Peyer's patch (tissue), 4 donors: ENCODE data around the gene EHBP1.

ENCODE experiments used
- CTCF ChIP-seq, 6 experiments: fragments of 450-650 bp in 4 of 6; fragments of 200-600 bp in 2 of 6; sonication (generic) in 1 of 6; IDR thresholded peaks; one replicate each; pipeline ENCODE4 v1.5.1; 2017 to 2019; ENCODE audit warnings: antibody characterized with exemption in 6 of 6, mild to moderate bottlenecking in 3 of 6, moderate library complexity in 1 of 6
- POLR2A ChIP-seq, 2 donors: fragments of 450-650 bp; IDR thresholded peaks; one replicate each; pipeline ENCODE4 v1.5.1; 2017; ENCODE audit warnings: antibody characterized with exemption in 2 of 2, mild to moderate bottlenecking in 2 of 2, moderate library complexity in 2 of 2

- TF ChIP-seq CTCF (IDR thresholded peaks at IDR 0.05), result no peak
- no peak for TF ChIP-seq POLR2A (IDR thresholded peaks at IDR 0.05)
Observed at GRCh38 chr2:62789518-62789917, 84.0 kb downstream of the EHBP1 start.
